Retinal pigment epithelial cell (primary cell): ENCODE results near the gene C2orf78.
A peak's percentile ranks its signal among the peaks of the same experiment; 100 is the strongest.
"Not testable (repeated sequence)": the region's sequence is repeated elsewhere in the genome, so short reads cannot be mapped to it uniquely, and the experiment has no call there.

Experiments used
- DNase-seq: peaks from one replicate; pipeline ENCODE4 v3.0.0-alpha.2; 2010; ENCODE audit warnings: low read depth
- H3K4me3 ChIP-seq: 2 replicates; pipeline ENCODE4 v1.5.1; 2011; ENCODE audit warnings: mild to moderate bottlenecking, low read length, control low read depth, moderate library complexity
- CTCF ChIP-seq: conservative IDR thresholded peaks from 2 replicates; pipeline ENCODE4 v1.5.1; 2011; ENCODE audit warnings: low read depth, low read length, control low read depth, inconsistent platforms

C2orf78 gene

GRCh38 chr2:73783883-73784282 is at the start of gene C2orf78:
TSS of gene C2orf78 (plus strand) at chr2:73784183. CDS start at chr2:73784310, 127 bp downstream.
- peak within 1 kb of the TSS; percentile 12 for H3K4me3 ChIP-seq
- DNase-seq: not testable (repeated sequence)

GRCh38 chr2:73736378-73736777 is 47.6 kb upstream of the C2orf78 start:
- peak overlapping the region; percentile 98 for H3K4me3 ChIP-seq
- no peak for DNase-seq
- no peak for TF ChIP-seq CTCF

GRCh38 chr2:73736855-73737779 is 46.9 kb upstream of the C2orf78 start, which contains the start of gene TPRKB:
TSS of gene TPRKB (minus strand) at chr2:73737345. CDS start at chr2:73734569, 2,776 bp downstream.
- H3K4me3 ChIP-seq: peak within 1 kb of the TSS; percentile 98
- no peak for TF ChIP-seq CTCF
- peak; percentile 90 for DNase-seq

GRCh38 chr2:73739101-73739500 is 44.9 kb upstream of the C2orf78 start:
- TF ChIP-seq CTCF: no peak
- no peak for DNase-seq
- H3K4me3 ChIP-seq: no peak overlapping the region

GRCh38 chr2:73740767-73741166 is 43.2 kb upstream of the C2orf78 start:
- no peak for TF ChIP-seq CTCF
- no peak for DNase-seq
- no peak overlapping the region for H3K4me3 ChIP-seq

- no peak for TF ChIP-seq CTCF
- no peak for DNase-seq
- no peak overlapping the region for H3K4me3 ChIP-seq
These were observed 37.7 kb upstream of the C2orf78 start for GRCh38 chr2:73746015-73746876.

- TF ChIP-seq CTCF: no peak
- no peak for DNase-seq
- H3K4me3 ChIP-seq: no peak overlapping the region
These were observed 37.1 kb upstream of the C2orf78 start for GRCh38 chr2:73746877-73747208.
